Upper lobe of left lung (tissue), 6 donors: ENCODE data around the gene MON2. TPM values are rescaled to one million over a fixed set of nuclear protein-coding genes. Genes with fewer than 3 reads are reported as not detected.
A peak's percentile ranks its signal among the peaks of the same experiment; 100 is the strongest.

Source experiments
- ATAC-seq, 2 donors: fragments of 200-7000 bp; cut with Tn5 transposase; one replicate each; pipeline ENCODE4 v1.9.1; 2022; ENCODE audit warnings: mild to moderate bottlenecking in 2 of 2, moderate library complexity in 2 of 2; ENCODE audit not compliant: low FRiP score in 2 of 2
- DNase-seq, 2 donors: peaks; one replicate each; pipeline ENCODE4 v3.0.0-alpha.2; 2019 to 2020
- H3K27ac ChIP-seq, 4 donors: fragments of 200-600 bp; sonication (generic); one replicate each; pipeline ENCODE4 v1.5.1; 2016 to 2019
- H3K27me3 ChIP-seq, 4 donors: fragments of 200-600 bp; sonication (generic); one replicate each; pipeline ENCODE4 v1.5.1; 2017 to 2019
- H3K36me3 ChIP-seq, 4 donors: fragments of 200-600 bp; sonication (generic); one replicate each; pipeline ENCODE4 v1.5.1; 2016 to 2019
- H3K4me1 ChIP-seq, 4 donors: fragments of 200-600 bp; sonication (generic); one replicate each; pipeline ENCODE4 v1.5.1; 2018 to 2019
- H3K4me3 ChIP-seq, 4 donors: fragments of 200-600 bp; sonication (generic); one replicate each; pipeline ENCODE4 v1.5.1; 2017 to 2019; ENCODE audit warnings: mild to moderate bottlenecking in 2 of 4, moderate library complexity in 1 of 4
- H3K9me3 ChIP-seq, 4 donors: fragments of 200-600 bp; sonication (generic); one replicate each; pipeline ENCODE4 v1.5.1; 2018 to 2019
- EP300 ChIP-seq, 4 donors: sonication (generic); formaldehyde crosslinking; IDR thresholded peaks; one replicate each; pipeline ENCODE4 v1.5.1; 2017; ENCODE audit warnings: antibody characterized with exemption in 4 of 4, control low read depth in 2 of 4
- POLR2A ChIP-seq, 4 donors: fragments of 450-650 bp; IDR thresholded peaks; one replicate each; pipeline ENCODE4 v1.5.1; 2016 to 2017; ENCODE audit warnings: antibody characterized with exemption in 4 of 4, mild to moderate bottlenecking in 2 of 4
- POLR2AphosphoS5 ChIP-seq, 2 donors: sonication (generic); formaldehyde crosslinking; IDR thresholded peaks; one replicate each; pipeline ENCODE4 v1.5.1; 2017; ENCODE audit warnings: antibody characterized with exemption in 2 of 2
- WGBS, 2 donors: methylation state at CpG; one replicate each; pipeline ENCODE4 v1.1.5; 2017 to 2018; 5-methylcytosine and 5-hydroxymethylcytosine counted together
- total RNA-seq, 6 donors: library from RNA; depleted of rRNA in 4 of 6; stranded (reverse); fragments of >200 nt in 4 of 6; gene quantifications; one replicate each; pipeline versions ENCODE4 v1.1.0 to v1.2.1, GENCODE V29; 2016 to 2021
- TF ChIP-seq, protein P1 (sequence below), 6 experiments: fragments of 450-650 bp in 4 of 6; fragments of 200-600 bp in 2 of 6; sonication (generic) in 2 of 6; IDR thresholded peaks; one replicate each; pipeline ENCODE4 v1.5.1; 2016 to 2019; ENCODE audit warnings: antibody characterized with exemption in 6 of 6
- donor health status: DM: no; HTN: no; CAD: no; lungs with moderate emphysema.
- donor health status: DM: no; HTN: yes; CAD: no; lungs with severe emphysema.

The MON2 gene
- total RNA-seq, 6 donors from 2014 or later = 43.5 to 129 (median 64.2) TPM

DNA sequence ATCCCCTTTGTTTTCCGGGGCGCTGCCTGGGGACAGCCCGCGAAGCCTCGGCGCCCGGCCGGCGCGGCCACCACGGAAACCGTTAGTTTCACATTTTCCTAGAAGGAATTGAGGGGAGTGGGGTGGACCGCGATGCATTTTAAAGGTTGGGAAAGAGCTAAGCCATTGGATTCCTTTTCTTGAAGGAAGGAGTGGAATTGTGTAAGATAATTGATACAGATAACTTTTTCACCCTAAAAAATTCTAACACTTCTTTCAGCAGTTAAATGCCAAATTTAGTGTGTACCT, 137.1 kb downstream of the MON2 start:
- no peaks in the 10 kb centered on the region for H3K27me3 ChIP-seq
- DNase-seq (peak in 1 of 2 donors; percentile 90), ATAC-seq (no peak)
- no peaks in the 10 kb centered on the region for H3K9me3 ChIP-seq
- TF ChIP-seq POLR2AphosphoS5 (IDR thresholded peaks at IDR 0.05) (no peak), POLR2A (IDR thresholded peaks at IDR 0.05) (no peak), EP300 (IDR thresholded peaks at IDR 0.05) (no peak)
- TF ChIP-seq, protein P1, sequence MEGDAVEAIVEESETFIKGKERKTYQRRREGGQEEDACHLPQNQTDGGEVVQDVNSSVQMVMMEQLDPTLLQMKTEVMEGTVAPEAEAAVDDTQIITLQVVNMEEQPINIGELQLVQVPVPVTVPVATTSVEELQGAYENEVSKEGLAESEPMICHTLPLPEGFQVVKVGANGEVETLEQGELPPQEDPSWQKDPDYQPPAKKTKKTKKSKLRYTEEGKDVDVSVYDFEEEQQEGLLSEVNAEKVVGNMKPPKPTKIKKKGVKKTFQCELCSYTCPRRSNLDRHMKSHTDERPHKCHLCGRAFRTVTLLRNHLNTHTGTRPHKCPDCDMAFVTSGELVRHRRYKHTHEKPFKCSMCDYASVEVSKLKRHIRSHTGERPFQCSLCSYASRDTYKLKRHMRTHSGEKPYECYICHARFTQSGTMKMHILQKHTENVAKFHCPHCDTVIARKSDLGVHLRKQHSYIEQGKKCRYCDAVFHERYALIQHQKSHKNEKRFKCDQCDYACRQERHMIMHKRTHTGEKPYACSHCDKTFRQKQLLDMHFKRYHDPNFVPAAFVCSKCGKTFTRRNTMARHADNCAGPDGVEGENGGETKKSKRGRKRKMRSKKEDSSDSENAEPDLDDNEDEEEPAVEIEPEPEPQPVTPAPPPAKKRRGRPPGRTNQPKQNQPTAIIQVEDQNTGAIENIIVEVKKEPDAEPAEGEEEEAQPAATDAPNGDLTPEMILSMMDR (IDR thresholded peaks at IDR 0.05) = no peak
- H3K27ac ChIP-seq = peak overlapping the region; percentile 95 to 100 (median 98)
- peaks cover 0 to 2% (median 0%) of the 10 kb centered on the region in 4 donors for H3K36me3 ChIP-seq
- 0% methylated on average over 14 of the region's 14 CpGs for WGBS, 2 donors
- H3K4me3 ChIP-seq = peak overlapping the region; percentile 66 to 92 (median 66)
- peaks cover 22 to 31% (median 25%) of the 10 kb centered on the region in 4 donors for H3K4me1 ChIP-seq

DNA sequence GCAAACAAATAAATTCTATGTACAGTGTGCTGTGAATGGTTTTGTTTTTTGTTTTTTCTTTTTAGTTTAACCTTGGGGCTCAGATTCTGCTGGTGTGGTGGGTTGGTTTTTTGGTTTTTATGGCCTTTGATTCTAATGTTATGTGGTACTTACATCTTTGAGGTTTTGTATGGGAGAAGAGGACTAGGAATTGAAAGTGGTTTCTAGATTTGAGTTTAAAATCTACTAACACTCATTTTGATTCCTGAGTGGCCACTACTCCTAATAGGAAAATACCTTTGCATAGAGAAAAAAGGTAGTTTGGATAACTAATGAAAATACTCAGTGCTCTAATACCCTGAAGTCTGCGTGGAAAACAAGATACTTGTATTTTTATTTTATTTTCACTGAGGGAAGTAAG, 137.7 kb downstream of the MON2 start:
- ATAC-seq = no peak
- Histone ChIP-seq H3K4me1 (peaks cover 22 to 31% (median 25%) of the 10 kb centered on the region in 4 donors), H3K4me3 (peak overlapping the region; percentile 66 to 92 (median 66)), H3K36me3 (peaks cover 0 to 3% (median 0%) of the 10 kb centered on the region in 4 donors), H3K9me3 (no peaks in the 10 kb centered on the region), H3K27ac (peak overlapping the region in 3 of 4 donors; percentile 95 to 100 (median 100)), H3K27me3 (no peaks in the 10 kb centered on the region)
- 21 to 32% methylated on average over 1 of the region's 1 CpG for WGBS, 2 donors
- TF ChIP-seq POLR2A (IDR thresholded peaks at IDR 0.05) = no peak
- no peak for TF ChIP-seq POLR2AphosphoS5 (IDR thresholded peaks at IDR 0.05)
- TF ChIP-seq, protein P1 (IDR thresholded peaks at IDR 0.05) = no peak
- TF ChIP-seq EP300 (IDR thresholded peaks at IDR 0.05) = no peak
- DNase-seq = no peak

DNA sequence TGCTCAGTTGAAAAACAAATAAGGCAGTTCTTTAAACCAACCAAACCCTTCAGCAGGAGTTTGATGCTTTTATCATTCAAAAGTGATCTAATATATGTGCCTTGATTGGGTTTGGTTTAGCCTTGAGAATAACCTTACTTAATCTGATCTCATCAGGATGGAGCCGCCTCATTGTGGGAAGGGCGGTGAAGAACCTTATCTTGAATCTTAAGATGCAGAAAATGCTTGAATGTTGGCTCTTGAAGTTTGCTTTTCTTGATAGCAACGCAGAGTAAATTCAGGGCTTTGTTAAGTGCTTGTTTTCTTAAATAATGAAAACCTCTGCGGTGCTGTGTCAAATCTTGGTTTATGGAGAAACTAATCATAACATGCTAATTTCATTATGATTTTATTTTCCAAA, 138.2 kb downstream of the MON2 start:
- H3K36me3 ChIP-seq = peaks cover 0 to 3% (median 0%) of the 10 kb centered on the region in 4 donors
- H3K27ac ChIP-seq = peak overlapping the region in 2 of 4 donors; percentile 95 to 100
- no peaks in the 10 kb centered on the region for H3K9me3 ChIP-seq
- H3K4me3 ChIP-seq = peak overlapping the region; percentile 66 to 92 (median 66)
- peaks cover 22 to 31% (median 25%) of the 10 kb centered on the region in 4 donors for H3K4me1 ChIP-seq
- ATAC-seq = no peak
- no peak for DNase-seq
- 16 to 27% methylated on average over 4 of the region's 4 CpGs for WGBS, 2 donors
- TF ChIP-seq, protein P1 (IDR thresholded peaks at IDR 0.05) = no peak
- TF ChIP-seq EP300 (IDR thresholded peaks at IDR 0.05) = no peak
- no peaks in the 10 kb centered on the region for H3K27me3 ChIP-seq

DNA sequence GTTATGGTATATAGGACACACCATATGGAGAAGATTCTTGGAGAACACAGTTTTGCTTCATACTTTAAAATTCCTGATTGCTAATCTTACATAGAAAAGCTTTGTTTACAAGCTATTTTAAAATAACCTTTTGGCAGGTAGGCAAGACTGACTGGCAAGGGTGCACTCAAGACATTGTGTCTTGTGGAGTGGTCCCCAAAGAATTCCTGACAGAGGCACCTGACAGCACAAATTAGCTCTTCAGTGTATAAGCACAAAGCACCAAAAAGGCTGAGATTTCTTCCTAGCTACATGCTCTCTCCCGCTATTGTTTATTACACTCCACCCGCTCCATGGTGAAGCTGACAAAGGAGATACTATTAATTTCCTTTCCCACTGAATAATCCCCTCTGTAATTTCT, 139.4 kb downstream of the MON2 start:
- Histone ChIP-seq H3K36me3 (peaks cover 0 to 3% (median 0%) of the 10 kb centered on the region in 4 donors), H3K27ac (no peak overlapping the region), H3K4me3 (no peak overlapping the region), H3K27me3 (no peaks in the 10 kb centered on the region), H3K4me1 (peaks cover 22 to 31% (median 25%) of the 10 kb centered on the region in 4 donors), H3K9me3 (no peaks in the 10 kb centered on the region)
- WGBS, 2 donors = 91 to 95% methylated on average over 2 of the region's 2 CpGs
- DNase-seq (no peak), ATAC-seq (no peak)
- TF ChIP-seq, protein P1 (IDR thresholded peaks at IDR 0.05) = no peak
- TF ChIP-seq POLR2A (IDR thresholded peaks at IDR 0.05) (no peak), POLR2AphosphoS5 (IDR thresholded peaks at IDR 0.05) (no peak), EP300 (IDR thresholded peaks at IDR 0.05) (no peak)

DNA sequence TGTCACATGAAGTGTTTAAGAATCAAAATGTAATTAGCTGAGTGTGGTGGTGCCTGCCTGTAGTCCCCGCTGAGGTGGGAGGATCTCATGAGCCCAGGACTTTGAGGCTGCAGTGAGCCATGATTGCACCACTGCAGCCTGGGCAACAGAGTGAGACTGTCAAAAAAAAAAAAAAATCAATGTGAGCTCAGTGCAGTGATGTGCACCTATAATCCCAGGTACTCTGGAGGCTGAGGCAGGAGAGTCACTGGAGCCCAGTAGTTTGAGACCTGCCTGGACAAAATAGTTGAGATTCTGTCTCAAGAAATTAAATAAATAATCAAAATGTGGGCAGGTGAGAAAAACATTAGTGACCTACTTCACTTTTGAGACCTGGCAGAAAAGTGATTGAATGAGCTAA, 140.0 kb downstream of the MON2 start:
- Histone ChIP-seq H3K4me3 (no peak overlapping the region), H3K27me3 (no peaks in the 10 kb centered on the region), H3K9me3 (no peaks in the 10 kb centered on the region), H3K4me1 (peaks cover 20 to 29% (median 24%) of the 10 kb centered on the region in 4 donors), H3K27ac (no peak overlapping the region), H3K36me3 (peaks cover 0 to 3% (median 0%) of the 10 kb centered on the region in 4 donors)
- 90 to 100% methylated on average over 1 of the region's 1 CpG for WGBS, 2 donors
- ATAC-seq (no peak), DNase-seq (no peak)
- TF ChIP-seq POLR2A (IDR thresholded peaks at IDR 0.05) (no peak), EP300 (IDR thresholded peaks at IDR 0.05) (no peak), POLR2AphosphoS5 (IDR thresholded peaks at IDR 0.05) (no peak)
- TF ChIP-seq, protein P1 (IDR thresholded peaks at IDR 0.05) = no peak
